Heart left ventricle (tissue), 13 donors: ENCODE measurements around the gene SLC9A3.

Experiments used
- CTCF ChIP-seq, 12 donors: fragments of 200-600 bp; sonication (generic) in 4 of 12; IDR thresholded peaks; one replicate each; pipeline versions ENCODE4 v1.5.0 to v1.8.0; 2018 to 2022; ENCODE audit warnings: antibody characterized with exemption in 12 of 12, mild to moderate bottlenecking in 5 of 12
- POLR2A ChIP-seq, 2 donors: fragments of 450-650 bp; IDR thresholded peaks; one replicate each; pipeline ENCODE4 v1.6.1; 2017; ENCODE audit warnings: antibody characterized with exemption in 2 of 2, mild to moderate bottlenecking in 2 of 2, moderate library complexity in 2 of 2
- donor health status: ischemic (EF 13 %, LVEDD 7.1; RV severe dilation, severe dysfunction).
- donor health status: DM: no; HTN: yes; CAD: no.
- donor health status: DM: no; HTN: no; CAD: no.
- donor health status: ischemic (EF 25% LVEDD 6.9; RV normal size, moderate dysfunction).
- donor health status: ischemic (EF 25% LVEDD 5.7; RV mildly dilated, moderate dysfunction).
- donor health status: ischemic (EF 35%, LVEDD 5.7; RV mildly dilated, moderate dysfunction).
- donor health status: nonischemic (EF 11% LVEDD 7.7; RV severe dilation, severe dysfunction).
- donor health status: DM: yes; HTN: yes; CAD: no.
- donor health status: PGD.
- donor health status: ischemic (EF 29% LVEDD 5.4; RV normal size, mild dysfunction).
- donor health status: nonischemic (EF 23%, LVEDD 6.1; RV moderate dilation, normal function).

DNA sequence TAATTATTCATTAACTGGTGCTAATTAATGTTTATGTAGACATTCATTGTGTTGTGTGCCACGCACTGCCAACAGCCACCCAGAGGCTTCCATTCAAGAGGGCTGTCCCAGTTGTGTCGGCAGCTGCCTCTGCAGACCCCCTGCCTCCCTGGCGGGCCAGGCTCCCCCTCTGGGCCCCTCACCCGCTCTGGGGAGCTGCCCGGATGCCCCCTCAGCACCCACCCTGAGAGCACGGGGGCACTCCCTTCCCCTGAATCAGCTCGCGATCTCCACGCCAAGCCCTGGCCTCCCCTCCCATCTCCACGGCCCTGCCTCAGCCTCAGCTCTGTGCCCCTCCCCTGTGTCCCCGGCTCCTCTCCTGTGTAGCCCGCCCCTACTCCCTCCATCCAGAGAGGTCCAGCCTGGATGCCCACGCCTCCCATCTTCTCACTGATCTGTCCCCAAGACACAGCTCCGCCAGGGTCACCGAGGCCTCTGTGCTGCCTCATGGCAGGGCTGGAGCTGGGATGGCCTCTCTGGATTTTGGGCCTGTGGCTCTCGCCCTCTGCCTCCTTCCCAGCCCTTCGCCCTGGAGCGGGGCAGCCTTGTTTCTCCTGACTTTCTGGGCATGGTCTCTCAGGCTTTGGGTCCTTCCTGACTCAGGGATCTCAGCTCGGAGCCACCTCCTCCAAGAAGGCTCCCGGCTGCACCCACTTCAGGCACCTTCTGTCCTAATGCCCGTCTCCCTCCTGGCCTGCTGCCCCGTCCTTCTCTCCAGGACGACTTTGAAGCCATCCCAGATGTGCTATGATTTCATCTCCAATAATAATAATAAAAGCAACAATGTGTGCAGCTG, 16.0 kb upstream of the SLC9A3 start:
- TF ChIP-seq CTCF (IDR thresholded peaks at IDR 0.05) (no peak), POLR2A (IDR thresholded peaks at IDR 0.05) (no peak)
